Activated naive CD4-positive, alpha-beta T cell (primary cell): ENCODE measurements around the gene ULK1.

ENCODE experiments used
- DNase-seq, 4 experiments: peaks; one replicate each; lab custom pipeline; 2025; lab: John Stamatoyannopoulos, UW

The ULK1 gene

DNA sequence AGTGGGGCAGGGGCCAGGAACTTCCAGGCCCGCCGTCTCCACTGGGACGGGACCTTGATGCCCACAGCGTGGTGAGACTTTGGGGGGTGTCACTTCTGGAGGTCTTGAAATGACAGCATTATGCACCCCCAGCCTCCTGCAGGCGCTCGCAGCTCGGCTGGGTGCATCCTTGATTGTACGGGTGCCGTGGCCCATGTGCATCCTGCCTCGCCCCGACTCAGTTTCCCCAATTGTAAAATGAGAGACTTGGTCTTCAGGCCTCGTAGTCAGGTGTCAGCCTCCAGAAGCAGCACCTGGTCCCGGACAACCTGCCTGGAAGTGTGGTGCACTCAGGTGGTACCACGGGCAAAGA, 25.7 kb downstream of the ULK1 start:
- no peak for DNase-seq

DNA sequence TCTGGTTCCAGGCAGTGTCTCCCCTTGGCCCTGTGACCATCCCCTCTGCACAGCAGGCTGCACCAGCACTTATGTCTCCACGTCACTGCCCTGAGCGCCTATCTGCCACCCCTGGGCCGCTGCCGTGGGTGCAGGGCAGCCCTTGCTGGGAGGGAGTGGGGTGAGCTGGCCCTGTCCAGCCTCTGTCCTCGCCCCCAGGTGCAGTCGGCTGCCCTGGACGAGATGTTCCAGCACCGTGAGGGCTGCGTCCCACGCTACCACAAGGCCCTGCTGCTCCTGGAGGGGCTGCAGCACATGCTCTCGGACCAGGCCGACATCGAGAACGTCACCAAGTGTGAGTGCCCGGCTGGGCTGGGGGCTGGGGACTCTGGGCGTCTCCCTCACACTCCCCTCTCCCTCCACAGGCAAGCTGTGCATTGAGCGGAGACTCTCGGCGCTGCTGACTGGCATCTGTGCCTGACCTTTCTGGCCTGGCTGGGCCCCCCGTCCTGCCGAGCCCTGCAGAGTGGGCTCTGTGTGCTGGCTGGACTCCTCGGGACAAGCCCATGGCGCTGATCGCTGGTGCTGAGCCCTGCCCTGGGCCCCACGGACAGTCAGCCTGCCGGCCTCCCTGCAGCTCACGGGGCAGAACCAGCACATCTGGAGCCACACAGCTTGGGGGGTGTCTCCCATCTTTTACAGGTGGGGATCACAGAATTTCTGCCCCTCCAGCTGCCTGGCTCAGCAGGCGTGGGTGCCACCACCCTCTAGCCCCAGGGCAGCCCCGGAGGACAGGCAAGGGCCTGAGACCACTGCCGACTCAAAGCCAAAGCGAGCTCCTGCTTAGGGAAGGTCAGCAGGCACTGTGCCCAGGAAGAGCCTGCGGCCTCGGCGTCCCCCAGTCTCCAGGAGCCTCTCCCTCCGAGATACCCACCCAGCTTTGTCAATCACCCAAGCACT, 26.7 kb downstream of the ULK1 start:
- no peak for DNase-seq

- no peak for DNase-seq
Observed at GRCh38 chr12:131921866-131922769, 27.7 kb downstream of the ULK1 start.

DNA sequence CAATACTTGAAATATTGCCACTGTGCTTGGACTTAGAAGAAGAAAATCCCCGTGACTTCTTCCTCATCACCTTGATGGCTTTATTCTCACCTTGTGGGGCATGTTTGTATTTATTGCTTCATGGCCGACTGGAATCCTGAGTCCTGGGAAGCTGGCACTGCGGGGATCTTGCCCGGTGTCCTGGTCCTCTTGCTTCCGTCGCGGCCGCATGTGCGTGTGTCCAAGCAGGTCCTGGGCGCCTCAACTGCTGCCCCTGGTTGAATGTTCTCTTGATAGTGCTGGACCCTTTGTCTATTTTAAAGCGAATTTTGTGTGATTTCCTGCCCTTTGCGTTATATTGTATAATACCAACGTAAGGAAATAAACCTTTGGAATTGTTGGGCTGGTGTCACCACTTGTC, 28.4 kb downstream of the ULK1 start:
- no peak for DNase-seq

DNA sequence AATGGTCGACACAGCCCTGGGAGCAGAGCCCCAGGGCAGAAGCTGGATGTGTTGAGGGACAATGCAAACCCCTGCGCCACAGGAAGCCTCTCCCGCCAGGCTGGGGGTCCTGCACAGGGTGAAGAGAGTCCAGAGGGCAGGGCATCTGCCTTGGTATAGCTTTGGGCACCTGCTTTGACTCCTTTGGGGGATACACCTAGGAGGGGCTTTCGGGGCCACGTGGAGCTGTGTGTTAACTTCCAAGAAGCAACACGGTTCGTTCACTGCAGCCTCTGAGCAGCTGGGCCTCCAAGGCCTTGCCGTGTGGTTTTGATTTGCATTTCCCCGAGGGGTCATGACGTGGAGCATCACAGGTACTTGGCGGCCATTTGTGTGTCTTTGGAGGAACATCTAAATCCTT, 28.8 kb downstream of the ULK1 start:
- no peak for DNase-seq

- no peak for DNase-seq
Observed at GRCh38 chr12:131927110-131928079, 33.0 kb downstream of the ULK1 start.

DNA sequence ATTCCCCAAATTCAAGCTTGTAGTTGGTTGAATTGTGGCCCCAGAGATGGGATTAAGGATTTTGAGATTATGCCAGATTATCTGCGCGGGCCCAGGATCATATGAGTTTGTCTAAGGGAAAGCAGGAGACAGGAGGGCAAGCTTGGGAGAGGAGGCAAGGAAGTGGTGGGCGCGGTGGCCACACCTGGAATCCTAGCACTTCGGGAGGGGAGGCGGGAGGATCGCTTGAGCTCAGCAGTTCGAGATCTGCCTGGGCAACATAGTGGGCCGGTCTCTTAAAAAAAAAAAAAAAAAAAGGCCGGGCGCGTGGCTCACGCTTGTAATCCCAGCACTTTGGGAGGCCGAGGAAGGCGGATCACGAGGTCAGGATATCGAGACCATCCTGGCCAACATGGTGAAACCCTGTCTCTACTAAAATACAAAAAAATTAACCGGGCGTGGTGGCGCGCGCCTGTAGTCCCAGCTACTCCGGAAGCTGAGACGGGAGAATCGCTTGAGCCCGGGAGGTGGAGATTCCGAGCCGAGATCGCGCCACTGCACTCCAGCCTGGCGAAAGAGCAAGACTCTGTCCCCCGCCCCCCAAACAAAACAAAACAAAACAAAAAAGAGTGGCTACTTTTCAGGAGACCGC, 33.8 kb downstream of the ULK1 start:
- no peak for DNase-seq

- DNase-seq, result peak; percentile 70 to 88 (median 80)
Observed at GRCh38 chr12:131928711-131929580, 34.5 kb downstream of the ULK1 start, which contains the start of gene PUS1. Gene PUS1 (plus strand): TSS chr12:131929276. CDS start chr12:131929723, 447 bp downstream.

DNA sequence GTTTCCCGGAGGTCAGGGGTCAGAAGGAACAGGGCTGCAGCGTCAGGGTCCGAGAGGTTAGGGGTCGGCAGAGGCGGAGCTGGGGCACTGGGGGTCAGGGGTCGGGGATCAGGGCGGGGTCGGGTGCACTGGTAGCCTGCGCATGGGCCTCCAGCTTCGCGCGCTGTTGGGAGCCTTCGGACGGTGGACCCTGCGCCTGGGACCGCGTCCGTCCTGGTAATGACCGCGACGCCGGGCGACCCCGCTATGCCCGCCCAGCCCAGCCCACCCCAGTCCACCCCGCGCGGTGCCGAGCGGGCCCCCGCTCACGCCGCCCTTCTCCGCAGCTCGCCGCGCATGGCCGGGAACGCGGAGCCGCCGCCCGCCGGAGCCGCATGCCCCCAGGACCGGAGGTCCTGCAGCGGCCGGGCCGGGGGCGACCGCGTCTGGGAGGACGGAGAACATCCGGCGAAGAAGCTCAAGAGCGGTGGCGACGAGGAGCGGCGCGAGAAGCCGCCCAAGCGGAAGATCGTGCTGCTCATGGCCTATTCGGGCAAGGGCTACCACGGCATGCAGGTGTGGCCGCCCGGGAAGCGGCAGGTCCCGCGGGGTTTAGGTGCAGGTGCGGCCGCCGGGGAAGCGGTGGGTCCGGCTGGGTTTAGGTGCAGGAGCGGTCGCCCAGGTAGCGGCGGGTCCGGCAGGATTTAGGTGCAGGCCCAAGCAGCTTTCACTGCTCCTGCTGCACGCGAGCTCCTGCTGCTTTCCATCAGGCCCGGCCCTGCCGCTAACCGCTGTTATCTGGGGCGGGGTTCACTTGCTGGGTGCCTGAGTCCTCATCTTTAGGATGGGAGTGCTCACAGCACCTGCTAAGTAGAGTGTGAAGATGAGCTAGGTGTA, 35.4 kb downstream of the ULK1 start:
- peak in 1 of 4 experiments; percentile 20 for DNase-seq

GRCh38 chr12:131930510-131930909, 36.1 kb downstream of the ULK1 start:
- DNase-seq, result no peak

GRCh38 chr12:131933387-131933786, 39.0 kb downstream of the ULK1 start:
- DNase-seq, result no peak

- no peak for DNase-seq
Observed at GRCh38 chr12:131934535-131934934, 40.1 kb downstream of the ULK1 start.

GRCh38 chr12:131938082-131938481, 43.7 kb downstream of the ULK1 start:
- DNase-seq, result no peak

GRCh38 chr12:131939007-131939406, 44.6 kb downstream of the ULK1 start:
- no peak for DNase-seq

DNA sequence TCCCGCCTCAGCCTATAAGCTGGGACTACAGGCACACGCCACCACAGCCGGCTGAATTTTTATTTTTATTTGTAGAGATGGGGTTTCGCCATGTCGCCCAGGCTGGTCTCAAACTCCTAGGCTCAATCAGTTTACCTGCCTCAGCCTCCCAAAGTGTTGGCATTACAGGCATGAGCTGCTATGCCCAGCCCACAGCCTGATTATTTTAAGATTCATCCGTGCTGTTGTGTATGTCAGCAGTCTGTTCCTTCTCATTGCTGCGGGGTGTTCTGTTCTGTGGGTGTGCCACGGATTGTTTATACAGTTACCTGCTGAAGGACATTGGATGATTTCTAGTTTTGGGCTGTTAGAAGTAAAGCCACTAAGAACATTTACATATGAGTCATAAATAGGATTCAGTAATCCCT, 45.7 kb downstream of the ULK1 start:
- no peak for DNase-seq

GRCh38 chr12:131941116-131941986, 46.9 kb downstream of the ULK1 start:
- DNase-seq, result no peak

- DNase-seq, result no peak
Observed at GRCh38 chr12:131941987-131942341, 47.5 kb downstream of the ULK1 start.

DNA sequence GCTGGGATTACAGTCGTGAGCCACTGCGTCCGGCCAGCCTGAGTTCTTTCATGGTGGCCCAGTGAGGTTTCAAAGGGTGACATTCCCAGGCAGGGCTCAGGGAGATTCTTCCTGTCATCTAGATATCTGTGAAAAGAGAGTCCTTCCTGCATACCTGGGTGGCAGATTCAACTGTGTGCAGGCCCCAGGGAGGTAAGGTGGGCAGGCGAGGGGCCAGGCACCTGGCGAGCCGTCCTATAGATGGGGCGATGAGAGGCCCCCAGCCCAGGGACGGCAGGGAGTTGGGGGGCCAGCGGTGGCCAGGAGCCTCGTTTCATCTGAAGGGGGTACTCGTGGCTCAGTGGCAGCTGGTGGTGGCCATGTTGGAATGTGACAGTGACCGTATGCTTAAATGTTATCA, 48.2 kb downstream of the ULK1 start:
- no peak for DNase-seq
